K562 (cell line): ENCODE results near the gene DSEL. TPM values are rescaled to one million over a fixed set of nuclear protein-coding genes. Genes with fewer than 3 reads are reported as not detected.
A peak's percentile ranks its signal among the peaks of the same experiment; 100 is the strongest.

ENCODE experiments used
- CREM ChIP-seq: IDR thresholded peaks from 2 replicates; pipeline ENCODE4 v1.6.1; 2014; ENCODE audit warnings: antibody characterized with exemption, low read depth
- IFI16 ChIP-seq: fragments of 250-450 bp; sonication (Bioruptor Pico); IDR thresholded peaks from 2 replicates; pipeline ENCODE4 v2.1.2; 2022; ENCODE audit warnings: mild to moderate bottlenecking, inconsistent platforms
- KDM1A ChIP-seq, 2 experiments: fragments of 450-650 bp; IDR thresholded peaks; 2 replicates each; pipeline ENCODE4 v1.6.1; 2016; ENCODE audit warnings: mild to moderate bottlenecking in 2 of 2
- MAFF ChIP-seq: IDR thresholded peaks from 2 replicates; pipeline ENCODE4 v1.6.1; 2012; ENCODE audit warnings: low read length, improper control_type of control experiment
- MEF2A ChIP-seq: IDR thresholded peaks from 2 replicates; pipeline ENCODE4 v1.6.1; 2011; ENCODE audit warnings: low read depth, mild to moderate bottlenecking, low read length, moderate library complexity; ENCODE audit not compliant: control insufficient read depth
- NR2C2 ChIP-seq, 2 experiments: fragments of 200-800 bp in 1 of 2; sonication (Bioruptor generic) in 1 of 2; sonication (generic) in 1 of 2; formaldehyde crosslinking in 1 of 2; IDR thresholded peaks; 2 replicates each; pipeline versions ENCODE4 v1.6.1 to v1.8.0; 2016 to 2022; ENCODE audit warnings: mild to moderate bottlenecking in 1 of 2, missing compliant biosample characterization in 1 of 2, missing genetic modification characterization in 1 of 2, missing genetic modification reagents in 1 of 2
- RB1 ChIP-seq: fragments of 450-650 bp; IDR thresholded peaks from 2 replicates; pipeline ENCODE4 v1.6.1; 2017; ENCODE audit warnings: low read depth, mild to moderate bottlenecking
- ZFP30 ChIP-seq: fragments of 250-450 bp; sonication (Bioruptor Pico); IDR thresholded peaks from 2 replicates; pipeline ENCODE4 v1.8.0; 2022; ENCODE audit warnings: moderate library complexity, mild to moderate bottlenecking, inconsistent platforms, borderline replicate concordance
- ZFP36 ChIP-seq: fragments of 150-350 bp; IDR thresholded peaks from 2 replicates; pipeline ENCODE4 v1.6.1; 2018; ENCODE audit warnings: low read length, low read depth; ENCODE audit not compliant: partially characterized antibody
- polyA plus RNA-seq, 8 experiments: library from polyadenylated mRNA; depleted of rRNA in 4 of 8; stranded (reverse) in 5 of 8; unstranded in 3 of 8; fragments of >200 nt; fragmentation: Nextera tagmentation in 2 of 8; fragmentation: Illumina TruSeq in 1 of 8; extraction: Ambion mirVana in 2 of 8; extraction: Trizol in 1 of 8; gene quantifications; 2 replicates each; pipeline versions ENCODE4 v1.2.1 to v1.2.3, GENCODE V29; 2011 to 2014; ENCODE audit warnings: inconsistent platforms in 1 of 8, missing spikeins in 1 of 8
- total RNA-seq, 7 experiments: library from RNA; depleted of rRNA in 6 of 7; stranded (reverse); fragments of >200 nt in 6 of 7; fragmentation: Illumina TruSeq in 2 of 7; extraction: Trizol in 2 of 7; gene quantifications; 2 replicates each; pipeline versions ENCODE4 v1.2.1 to v1.2.3, GENCODE V29; 2011 to 2021; ENCODE audit warnings: low replicate concordance in 1 of 7
- TF ChIP-seq, protein P1 (sequence below): fragments of 450-650 bp; IDR thresholded peaks from 2 replicates; pipeline ENCODE4 v1.6.1; 2016; ENCODE audit warnings: low read depth

The DSEL gene
- total and polyA plus RNA-seq, 9 of the 15 experiments (the other 6 are each of a cell fraction or from before 2014, with no cell fraction given): under 0.01 to 0.04 (median 0.01) TPM; not detected in 3

DNA sequence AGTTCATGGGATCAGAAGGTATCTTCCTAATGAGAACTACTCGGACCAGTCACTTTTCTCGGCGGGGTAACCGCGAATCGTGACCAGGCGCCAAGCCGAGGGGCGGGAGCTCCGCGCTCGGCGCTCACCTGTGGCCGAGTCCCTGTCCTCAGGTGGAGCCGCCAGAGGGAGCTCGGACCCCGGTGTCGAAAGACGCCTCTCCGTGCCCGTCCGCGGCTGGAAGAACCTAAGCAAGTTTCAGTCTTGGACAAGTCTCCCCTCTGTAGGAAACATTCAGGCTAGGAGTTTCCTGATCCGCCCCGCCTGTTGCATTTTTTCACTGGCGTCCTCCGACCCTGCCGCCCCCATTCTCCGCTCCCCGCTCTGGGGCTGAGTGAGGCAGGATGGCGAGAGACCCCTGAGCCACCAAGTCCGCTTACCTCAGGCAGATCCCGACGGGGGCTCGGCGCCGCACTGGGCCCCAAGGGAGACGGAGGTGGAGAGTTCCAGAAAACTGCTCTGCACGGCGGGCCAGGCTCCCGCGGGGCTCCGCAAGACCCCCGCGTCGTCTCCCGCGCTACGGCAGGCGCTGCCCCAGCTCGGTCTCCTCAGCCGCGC is 480 bp downstream of the DSEL start (continued):
- no peak for TF ChIP-seq KDM1A (IDR thresholded peaks at IDR 0.05)
- TF ChIP-seq ZFP36: no peak
- TF ChIP-seq CREM: 0 out of 2 replicates have a peak, but pooled peaks have one; percentile 7
- TF ChIP-seq MEF2A: no peak
- TF ChIP-seq RB1: no peak
- TF ChIP-seq ZFP30 (CRISPR knock-in tag): no peak
- TF ChIP-seq NR2C2 (CRISPR knock-in tag; IDR thresholded peaks at IDR 0.05): no peak
- TF ChIP-seq NR2C2 (tag; IDR thresholded peaks at IDR 0.05): peak; percentile 76
- TF ChIP-seq IFI16 (CRISPR knock-in tag): no peak
- TF ChIP-seq, protein P1, sequence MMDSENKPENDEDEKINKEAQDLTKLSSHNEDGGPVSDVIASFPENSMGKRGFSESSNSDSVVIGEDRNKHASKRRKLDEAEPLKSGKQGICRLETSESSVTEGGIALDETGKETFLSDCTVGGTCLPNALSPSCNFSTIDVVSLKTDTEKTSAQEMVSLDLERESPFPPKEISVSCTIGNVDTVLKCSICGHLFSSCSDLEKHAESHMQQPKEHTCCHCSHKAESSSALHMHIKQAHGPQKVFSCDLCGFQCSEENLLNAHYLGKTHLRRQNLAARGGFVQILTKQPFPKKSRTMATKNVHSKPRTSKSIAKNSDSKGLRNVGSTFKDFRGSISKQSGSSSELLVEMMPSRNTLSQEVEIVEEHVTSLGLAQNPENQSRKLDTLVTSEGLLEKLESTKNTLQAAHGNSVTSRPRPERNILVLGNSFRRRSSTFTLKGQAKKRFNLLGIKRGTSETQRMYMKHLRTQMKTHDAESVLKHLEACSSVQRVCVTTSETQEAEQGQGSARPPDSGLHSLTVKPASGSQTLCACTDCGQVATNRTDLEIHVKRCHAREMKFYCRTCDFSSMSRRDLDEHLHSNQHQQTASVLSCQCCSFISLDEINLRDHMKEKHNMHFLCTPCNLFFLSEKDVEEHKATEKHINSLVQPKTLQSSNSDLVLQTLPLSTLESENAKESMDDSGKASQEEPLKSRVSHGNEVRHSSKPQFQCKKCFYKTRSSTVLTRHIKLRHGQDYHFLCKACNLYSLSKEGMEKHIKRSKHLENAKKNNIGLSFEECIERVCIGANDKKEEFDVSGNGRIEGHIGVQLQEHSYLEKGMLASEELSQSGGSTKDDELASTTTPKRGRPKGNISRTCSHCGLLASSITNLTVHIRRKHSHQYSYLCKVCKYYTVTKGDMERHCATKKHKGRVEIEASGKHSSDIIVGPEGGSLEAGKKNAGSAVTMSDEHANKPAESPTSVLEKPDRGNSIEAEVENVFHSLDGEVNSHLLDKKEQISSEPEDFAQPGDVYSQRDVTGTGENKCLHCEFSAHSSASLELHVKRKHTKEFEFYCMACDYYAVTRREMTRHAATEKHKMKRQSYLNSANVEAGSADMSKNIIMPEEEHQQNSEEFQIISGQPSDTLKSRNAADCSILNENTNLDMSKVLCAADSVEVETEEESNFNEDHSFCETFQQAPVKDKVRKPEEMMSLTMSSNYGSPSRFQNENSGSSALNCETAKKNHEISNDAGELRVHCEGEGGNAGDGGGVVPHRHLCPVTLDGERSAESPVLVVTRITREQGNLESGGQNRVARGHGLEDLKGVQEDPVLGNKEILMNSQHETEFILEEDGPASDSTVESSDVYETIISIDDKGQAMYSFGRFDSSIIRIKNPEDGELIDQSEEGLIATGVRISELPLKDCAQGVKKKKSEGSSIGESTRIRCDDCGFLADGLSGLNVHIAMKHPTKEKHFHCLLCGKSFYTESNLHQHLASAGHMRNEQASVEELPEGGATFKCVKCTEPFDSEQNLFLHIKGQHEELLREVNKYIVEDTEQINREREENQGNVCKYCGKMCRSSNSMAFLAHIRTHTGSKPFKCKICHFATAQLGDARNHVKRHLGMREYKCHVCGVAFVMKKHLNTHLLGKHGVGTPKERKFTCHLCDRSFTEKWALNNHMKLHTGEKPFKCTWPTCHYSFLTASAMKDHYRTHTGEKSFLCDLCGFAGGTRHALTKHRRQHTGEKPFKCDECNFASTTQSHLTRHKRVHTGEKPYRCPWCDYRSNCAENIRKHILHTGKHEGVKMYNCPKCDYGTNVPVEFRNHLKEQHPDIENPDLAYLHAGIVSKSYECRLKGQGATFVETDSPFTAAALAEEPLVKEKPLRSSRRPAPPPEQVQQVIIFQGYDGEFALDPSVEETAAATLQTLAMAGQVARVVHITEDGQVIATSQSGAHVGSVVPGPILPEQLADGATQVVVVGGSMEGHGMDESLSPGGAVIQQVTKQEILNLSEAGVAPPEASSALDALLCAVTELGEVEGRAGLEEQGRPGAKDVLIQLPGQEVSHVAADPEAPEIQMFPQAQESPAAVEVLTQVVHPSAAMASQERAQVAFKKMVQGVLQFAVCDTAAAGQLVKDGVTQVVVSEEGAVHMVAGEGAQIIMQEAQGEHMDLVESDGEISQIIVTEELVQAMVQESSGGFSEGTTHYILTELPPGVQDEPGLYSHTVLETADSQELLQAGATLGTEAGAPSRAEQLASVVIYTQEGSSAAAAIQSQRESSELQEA: no peak
- no peak for TF ChIP-seq MAFF
